H1 (cell line): ENCODE results near the gene PLPPR2.

Experiments
- ATF3 ChIP-seq: IDR thresholded peaks from 2 replicates; pipeline ENCODE4 v1.6.1; 2011; ENCODE audit warnings: low read depth, mild to moderate bottlenecking, low read length; ENCODE audit not compliant: insufficient read depth
- CTCF ChIP-seq, 3 experiments: IDR thresholded peaks; 1 replicate in 2 of 3; 2 replicates in 1 of 3; pipeline versions ENCODE4 v1.5.1 to v1.6.1; 2011; ENCODE audit warnings: low read length in 3 of 3, mild to moderate bottlenecking in 3 of 3, inconsistent platforms in 2 of 3, low read depth in 1 of 3, moderate library complexity in 1 of 3; ENCODE audit not compliant: insufficient read depth in 1 of 3; ENCODE audit errors: control extremely low read depth in 1 of 3
- EZH2 ChIP-seq: fragments of 200-600 bp; sonication (generic); IDR thresholded peaks from 2 replicates; pipeline ENCODE4 v1.7.1; 2012; ENCODE audit warnings: low read depth, mild to moderate bottlenecking, moderate library complexity, low read length, inconsistent platforms; ENCODE audit not compliant: severe bottlenecking

GRCh38 chr19:11383706-11384048 is 28.4 kb downstream of the PLPPR2 start:
- TF ChIP-seq ATF3 (no peak), CTCF (IDR thresholded peaks at IDR 0.05; ENCODE audit: control extremely low read depth in 1 of 3, insufficient read depth in 1 of 3, low read depth in 1 of 3, low read length in 3 of 3) (no peak), EZH2 (no peak)
